Heart left ventricle (tissue), 16 donors: ENCODE measurements around the gene NDOR1. TPM values are rescaled to one million over a fixed set of nuclear protein-coding genes. Genes with fewer than 3 reads are reported as not detected.
"Not testable (repeated sequence)": the region's sequence is repeated elsewhere in the genome, so short reads cannot be mapped to it uniquely, and the experiment has no call there.

ENCODE experiments used
- ATAC-seq, 4 donors: fragments of 200-7000 bp; cut with Tn5 transposase; one replicate each; pipeline ENCODE4 v1.9.1; 2020 to 2022; ENCODE audit warnings: moderate library complexity in 4 of 4, mild to moderate bottlenecking in 3 of 4, moderate number of reproducible peaks in 1 of 4
- DNase-seq, 5 donors: peaks; one replicate each; pipeline ENCODE4 v3.0.0-alpha.2; 2020
- H3K27ac ChIP-seq, 12 donors: fragments of 200-600 bp; sonication (generic) in 4 of 12; one replicate each; pipeline versions ENCODE4 v1.5.0 to v1.8.0; 2016 to 2022; ENCODE audit warnings: mild to moderate bottlenecking in 2 of 12
- H3K27me3 ChIP-seq, 9 donors: fragments of 200-600 bp; sonication (generic) in 2 of 9; one replicate each; pipeline versions ENCODE4 v1.5.1 to v1.8.0; 2016 to 2022; ENCODE audit warnings: mild to moderate bottlenecking in 3 of 9
- H3K36me3 ChIP-seq, 9 donors: fragments of 200-600 bp; sonication (generic) in 2 of 9; one replicate each; pipeline versions ENCODE4 v1.5.0 to v1.8.0; 2018 to 2022; ENCODE audit warnings: mild to moderate bottlenecking in 2 of 9
- H3K4me1 ChIP-seq, 12 donors: fragments of 200-600 bp; sonication (generic) in 4 of 12; one replicate each; pipeline versions ENCODE4 v1.5.0 to v1.8.0; 2016 to 2022; ENCODE audit warnings: mild to moderate bottlenecking in 3 of 12
- H3K4me3 ChIP-seq, 12 donors: fragments of 200-600 bp; sonication (generic) in 4 of 12; one replicate each; pipeline versions ENCODE4 v1.5.0 to v1.8.0; 2017 to 2022; ENCODE audit warnings: mild to moderate bottlenecking in 9 of 12, moderate library complexity in 4 of 12
- H3K9me3 ChIP-seq, 12 donors: fragments of 200-600 bp; sonication (generic) in 4 of 12; one replicate each; pipeline versions ENCODE4 v1.5.0 to v1.8.0; 2016 to 2022; ENCODE audit warnings: mild to moderate bottlenecking in 1 of 12
- POLR2A ChIP-seq, 2 donors: fragments of 450-650 bp; IDR thresholded peaks; one replicate each; pipeline ENCODE4 v1.6.1; 2017; ENCODE audit warnings: antibody characterized with exemption in 2 of 2, mild to moderate bottlenecking in 2 of 2, moderate library complexity in 2 of 2
- WGBS, 4 donors: extraction: QIAGEN DNeasy Blood & Tissue Kit in 2 of 4; methylation state at CpG; one replicate each; pipeline versions ENCODE4 v1.1.5 to v1.1.7; 2013 to 2018; 5-methylcytosine and 5-hydroxymethylcytosine counted together
- intact Hi-C, 10 donors: fragments of 100-400 bp; cut with DNase I; formaldehyde crosslinking; loops; one replicate each; pipeline versions ENCODE4 v1.11.1 to v1.14.2; 2022
- polyA plus RNA-seq, 2 donors: library from polyadenylated mRNA; stranded (reverse); fragments of 200-250 nt; gene quantifications; one replicate each; pipeline ENCODE4 v1.2.3, GENCODE V29; 2013
- total RNA-seq, 9 donors: library from RNA; depleted of rRNA in 2 of 9; stranded (reverse); fragments of >200 nt in 2 of 9; fragmentation: NEBNext Ultra II Directional in 3 of 9; extraction: Animal tissue kit (Norgen Biotek cat#: 25700) in 3 of 9; gene quantifications; one replicate each; pipeline versions ENCODE4 v1.1.0 to v1.2.4, GENCODE V29; 2016 to 2023
- TF ChIP-seq, protein P1 (sequence below), 12 donors: fragments of 200-600 bp; sonication (generic) in 4 of 12; IDR thresholded peaks; one replicate each; pipeline versions ENCODE4 v1.5.0 to v1.8.0; 2018 to 2022; ENCODE audit warnings: antibody characterized with exemption in 12 of 12, mild to moderate bottlenecking in 5 of 12
- donor health status: ischemic (EF 13 %, LVEDD 7.1; RV severe dilation, severe dysfunction).
- donor health status: healthy with polysubstance abuse.
- donor health status: DM: no; HTN: yes; CAD: no.
- donor health status: DM: no; HTN: no; CAD: no.
- donor health status: ischemic (EF 25% LVEDD 6.9; RV normal size, moderate dysfunction).
- donor health status: ischemic (EF 25% LVEDD 5.7; RV mildly dilated, moderate dysfunction).
- donor health status: healthy.
- donor health status: DM: yes; HTN: yes; CAD: no.
- donor health status: ischemic (EF 35%, LVEDD 5.7; RV mildly dilated, moderate dysfunction).
- donor health status: nonischemic (EF 11% LVEDD 7.7; RV severe dilation, severe dysfunction).
- donor health status: DM: yes; HTN: yes; CAD: no.
- donor health status: PGD.
- donor health status: ischemic (EF 29% LVEDD 5.4; RV normal size, mild dysfunction).
- donor health status: nonischemic (EF 23%, LVEDD 6.1; RV moderate dilation, normal function).

The NDOR1 gene
- total and polyA plus RNA-seq, 11 donors: 4.5 to 9.6 (median 6.2) TPM

DNA sequence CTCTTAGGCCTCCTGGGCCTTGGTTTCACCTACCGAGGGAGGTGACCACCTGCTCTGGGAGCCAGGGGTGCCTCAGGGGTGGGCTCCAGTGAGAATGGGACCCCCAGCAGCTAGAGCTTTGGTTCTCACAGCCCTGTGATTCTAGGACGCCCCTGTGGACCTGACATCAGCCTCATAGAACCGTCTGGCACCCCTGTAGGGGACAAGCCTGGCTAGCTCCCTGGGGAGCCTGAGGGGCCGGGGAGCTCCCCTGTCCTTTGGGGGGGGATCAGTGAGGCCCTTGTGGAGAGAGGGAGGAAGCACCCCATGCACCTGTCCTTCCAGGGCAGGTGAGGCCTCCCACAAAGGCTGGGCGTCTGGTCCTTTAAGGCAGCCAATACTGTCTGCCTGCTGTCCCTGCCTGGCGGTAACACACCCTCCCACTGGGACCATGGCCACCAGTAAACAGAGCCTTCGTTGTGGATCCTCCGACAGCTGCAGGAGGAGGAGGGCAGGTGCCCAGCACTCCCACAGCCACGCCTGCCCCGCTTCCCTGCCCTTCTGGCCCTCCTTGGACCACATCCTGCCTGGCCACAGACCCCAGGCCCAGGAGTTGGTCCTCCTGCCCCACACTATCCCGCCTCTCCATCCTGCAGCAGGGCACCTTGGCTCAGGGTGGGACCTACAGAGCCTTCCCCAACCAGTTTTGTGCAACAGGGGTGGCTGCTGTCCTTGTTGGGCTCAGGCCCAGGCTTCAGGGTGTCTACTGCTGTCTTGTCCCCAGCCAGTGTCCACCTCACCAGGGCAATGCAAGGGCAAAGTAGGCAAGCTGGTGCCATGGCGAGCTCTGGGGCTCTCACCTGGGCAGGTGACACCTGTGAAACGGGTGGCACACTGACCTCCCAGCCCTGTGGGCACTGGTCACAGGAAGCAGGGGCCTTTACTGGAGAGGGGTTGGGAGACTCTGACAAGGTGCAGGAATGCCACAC, 32.5 kb downstream of the NDOR1 start:
- H3K4me1 ChIP-seq: peaks cover 0 to 63% (median 38%) of the 10 kb centered on the region in 12 donors
- WGBS, 4 donors: 74 to 80% (median 75%) methylated on average over 6 to 13 of the region's 13 CpGs
- no peaks in the 10 kb centered on the region for H3K9me3 ChIP-seq
- no peak overlapping the region for H3K4me3 ChIP-seq
- H3K36me3 ChIP-seq: peaks cover 0 to 14% (median 10%) of the 10 kb centered on the region in 9 donors
- H3K27me3 ChIP-seq: peaks cover 0 to 12% (median 0%) of the 10 kb centered on the region in 9 donors
- no peak for TF ChIP-seq POLR2A (IDR thresholded peaks at IDR 0.05)
- TF ChIP-seq, protein P1, sequence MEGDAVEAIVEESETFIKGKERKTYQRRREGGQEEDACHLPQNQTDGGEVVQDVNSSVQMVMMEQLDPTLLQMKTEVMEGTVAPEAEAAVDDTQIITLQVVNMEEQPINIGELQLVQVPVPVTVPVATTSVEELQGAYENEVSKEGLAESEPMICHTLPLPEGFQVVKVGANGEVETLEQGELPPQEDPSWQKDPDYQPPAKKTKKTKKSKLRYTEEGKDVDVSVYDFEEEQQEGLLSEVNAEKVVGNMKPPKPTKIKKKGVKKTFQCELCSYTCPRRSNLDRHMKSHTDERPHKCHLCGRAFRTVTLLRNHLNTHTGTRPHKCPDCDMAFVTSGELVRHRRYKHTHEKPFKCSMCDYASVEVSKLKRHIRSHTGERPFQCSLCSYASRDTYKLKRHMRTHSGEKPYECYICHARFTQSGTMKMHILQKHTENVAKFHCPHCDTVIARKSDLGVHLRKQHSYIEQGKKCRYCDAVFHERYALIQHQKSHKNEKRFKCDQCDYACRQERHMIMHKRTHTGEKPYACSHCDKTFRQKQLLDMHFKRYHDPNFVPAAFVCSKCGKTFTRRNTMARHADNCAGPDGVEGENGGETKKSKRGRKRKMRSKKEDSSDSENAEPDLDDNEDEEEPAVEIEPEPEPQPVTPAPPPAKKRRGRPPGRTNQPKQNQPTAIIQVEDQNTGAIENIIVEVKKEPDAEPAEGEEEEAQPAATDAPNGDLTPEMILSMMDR (IDR thresholded peaks at IDR 0.05): no peak
- DNase-seq: no peak
- ATAC-seq: no peak
- peak overlapping the region in 1 of 12 donors; percentile 37 for H3K27ac ChIP-seq
- intact Hi-C loops: loop anchor here in 2 of 10 donors (5.0 to 10.0 kb wide), 2 partner anchors 121 to 453 kb away; no protein-coding TSS in a partner anchor

DNA sequence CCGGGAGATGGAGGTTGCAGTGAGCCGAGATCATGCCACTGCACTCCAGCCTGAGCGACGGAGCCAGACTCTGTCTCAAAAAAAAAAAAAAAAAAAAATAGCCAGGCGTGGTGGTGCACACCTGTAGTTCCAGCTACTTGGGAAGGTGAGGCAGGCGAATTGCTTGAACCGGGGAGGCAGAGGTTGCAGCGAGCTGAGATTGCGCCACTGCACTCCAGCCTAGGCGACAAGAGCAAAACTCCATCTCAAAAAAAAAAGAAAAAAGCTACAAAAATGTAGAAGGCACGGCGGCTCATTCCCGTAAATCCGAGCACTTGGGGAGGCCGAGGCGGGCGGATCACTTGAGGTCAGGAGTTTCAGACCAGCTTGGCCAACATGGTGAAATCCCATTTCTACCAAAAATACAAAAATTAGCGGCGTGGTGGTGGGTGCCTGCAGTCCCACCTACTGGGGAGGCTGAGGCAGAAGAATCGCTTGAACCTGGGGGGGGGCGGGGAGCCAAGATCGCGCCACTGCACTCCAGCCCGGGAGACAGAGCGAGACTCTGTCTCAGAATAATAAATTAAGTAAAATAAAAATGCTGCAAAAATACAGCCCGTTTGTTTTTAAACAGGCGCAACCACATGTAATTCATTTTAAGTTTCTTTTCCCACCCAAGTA, 34.2 kb downstream of the NDOR1 start:
- H3K4me1 ChIP-seq: peaks cover 0 to 76% (median 52%) of the 10 kb centered on the region in 12 donors
- H3K27me3 ChIP-seq, H3K9me3 ChIP-seq, DNase-seq, ATAC-seq: not testable (repeated sequence)
- intact Hi-C loops: loop anchor here in 4 of 10 donors (2.0 to 10.0 kb wide), 3 partner anchors 37 to 455 kb away; partner anchors contain the start of gene TOR4A (in 2 of the 4)
- H3K36me3 ChIP-seq: peaks cover 0 to 24% (median 18%) of the 10 kb centered on the region in 9 donors
- peak overlapping the region in 11 of 12 donors; percentile 91 to 100 (median 99) for H3K27ac ChIP-seq
- peak overlapping the region; percentile 54 to 97 (median 66) for H3K4me3 ChIP-seq
- 60 to 64% (median 61%) methylated on average over 27 of the region's 27 CpGs for WGBS, 4 donors

- no peaks in the 10 kb centered on the region for H3K9me3 ChIP-seq
- peak overlapping the region; percentile 88 to 100 (median 98) for H3K27ac ChIP-seq
- ATAC-seq (peak; percentile 16 to 65 (median 59)), DNase-seq (peak; percentile 83 to 93 (median 88))
- TF ChIP-seq, protein P1 (IDR thresholded peaks at IDR 0.05): peak in 4 of 12 donors; percentile 4 to 17 (median 6)
- peak in 1 of 2 donors; percentile 61 for TF ChIP-seq POLR2A (IDR thresholded peaks at IDR 0.05)
- H3K4me3 ChIP-seq: peak overlapping the region; percentile 54 to 97 (median 66)
- intact Hi-C loops: loop anchor here in 2 of 10 donors (2.0 kb wide), 1 partner anchor 36 kb away; the partner anchor contains the start of gene TOR4A (in 2 of the 2)
- H3K4me1 ChIP-seq: peaks cover 0 to 76% (median 53%) of the 10 kb centered on the region in 12 donors
- peaks cover 0 to 24% (median 18%) of the 10 kb centered on the region in 9 donors for H3K36me3 ChIP-seq
- H3K27me3 ChIP-seq: no peaks in the 10 kb centered on the region
- WGBS, 4 donors: 0 to 1% (median 0%) methylated on average over 28 to 58 of the region's 58 CpGs
Measured at GRCh38 chr9:137240318-137240840, 34.9 kb downstream of the NDOR1 start.

- ATAC-seq: peak; percentile 86 to 94 (median 90)
- intact Hi-C loops: loop anchor here in 2 of 10 donors (1.0 to 2.0 kb wide), 2 partner anchors 14 to 36 kb away; partner anchors contain the start of genes TOR4A (in 2 of the 2) and NELFB (in 1 of the 2)
- peak; percentile 99 to 100 (median 100) for DNase-seq
- Histone ChIP-seq H3K27ac (peak within 1 kb of the TSS; percentile 94 to 100 (median 98)), H3K4me3 (peak within 1 kb of the TSS; percentile 70 to 97 (median 92)), H3K9me3 (no peaks in the 10 kb centered on the region), H3K36me3 (peaks cover 0 to 24% (median 18%) of the 10 kb centered on the region in 9 donors), H3K27me3 (no peaks in the 10 kb centered on the region), H3K4me1 (peaks cover 0 to 73% (median 49%) of the 10 kb centered on the region in 12 donors)
- TF ChIP-seq POLR2A (IDR thresholded peaks at IDR 0.05): peak; percentile 57 to 97
- TF ChIP-seq, protein P1 (IDR thresholded peaks at IDR 0.05): peak in 4 of 12 donors; percentile 1 to 6 (median 2)
- WGBS, 4 donors: 0 to 1% (median 1%) methylated on average over 45 to 67 of the region's 67 CpGs
Measured at GRCh38 chr9:137240841-137241489, 35.5 kb downstream of the NDOR1 start, which contains the start of gene TUBB4B. Gene TUBB4B, plus strand, starts transcription at chr9:137241287. Its CDS starts 74 bp downstream, at chr9:137241361.
